ENCODE results near the gene EFNA3.

Gene EFNA3

GRCh38 chr1:155105604-155106011, 27.0 kb downstream of the EFNA3 start:
- Histone ChIP-seq H3K9me3 (ENCODE audit: control insufficient read depth, insufficient read depth, low read depth, low read length) (no peaks in the 10 kb centered on the region), H3K4me3 (ENCODE audit: low read depth, low read length) (no peak overlapping the region), H3K36me3 (ENCODE audit: control insufficient read depth in 2 of 2, insufficient read depth in 1 of 2, low read length in 2 of 2) (no peaks in the 10 kb centered on the region), H3K4me1 (ENCODE audit: control insufficient read depth, insufficient read depth, low read length) (0 out of 2 replicates have a peak, but pooled peaks cover 3% of the 10 kb centered on the region), H3K27ac (ENCODE audit: extremely low read depth, low read depth, low read length) (no peak overlapping the region)
- ChIA-PET POLR2A (no interaction called here), CTCF (interaction anchor here (0.9 to 2.2 kb wide), 3 partner anchors 14 to 67 kb away, joined by 5 to 8 read pairs (median 6); partner anchors contain the start of gene KRTCAP2)
- TF ChIP-seq ZNF585B (tag by site-specific recombination; IDR thresholded peaks at IDR 0.05) (no peak), ZNF785 (tag by site-specific recombination; IDR thresholded peaks at IDR 0.05) (no peak), ZNF394 (tag by site-specific recombination; IDR thresholded peaks at IDR 0.05; ENCODE audit: borderline replicate concordance) (no peak), ZNF571 (tag by site-specific recombination; IDR thresholded peaks at IDR 0.05) (no peak), ZNF146 (tag by site-specific recombination; IDR thresholded peaks at IDR 0.05) (no peak), ZNF639 (tag by site-specific recombination; IDR thresholded peaks at IDR 0.05) (no peak), PATZ1 (tag by site-specific recombination; IDR thresholded peaks at IDR 0.05) (no peak), ATF2 (tag by site-specific recombination; IDR thresholded peaks at IDR 0.05; ENCODE audit: low read depth) (no peak), ZNF549 (tag by site-specific recombination; IDR thresholded peaks at IDR 0.05) (no peak)

- POLR2A ChIA-PET: no interaction called here
- H3K4me1 ChIP-seq (ENCODE audit: control insufficient read depth, insufficient read depth, low read length): 0 out of 2 replicates have a peak, but pooled peaks cover 3% of the 10 kb centered on the region
- TF ChIP-seq ZNF366 (tag by site-specific recombination; conservative IDR thresholded peaks at IDR 0.05): no peak
- TF ChIP-seq ZNF624 (tag by site-specific recombination; IDR thresholded peaks at IDR 0.05): no peak
- no peak for TF ChIP-seq KLF9 (tag by site-specific recombination; IDR thresholded peaks at IDR 0.05; ENCODE audit: low read depth)
- no peak for TF ChIP-seq ZNF274 (IDR thresholded peaks at IDR 0.05; ENCODE audit: low read length)
- TF ChIP-seq ZNF274 (tag by site-specific recombination; IDR thresholded peaks at IDR 0.05; ENCODE audit: borderline replicate concordance): no peak
- TF ChIP-seq ZNF701 (tag by site-specific recombination; IDR thresholded peaks at IDR 0.05): no peak
- H3K27ac ChIP-seq (ENCODE audit: extremely low read depth, low read depth, low read length): no peak overlapping the region
- H3K4me3 ChIP-seq (ENCODE audit: low read depth, low read length): no peak overlapping the region
- CTCF ChIA-PET: interaction anchor here (0.9 to 2.2 kb wide), 6 partner anchors 8 to 144 kb away, joined by 3 to 10 read pairs (median 3); partner anchors contain the start of gene KRTCAP2
- no peaks in the 10 kb centered on the region for H3K9me3 ChIP-seq (ENCODE audit: control insufficient read depth, insufficient read depth, low read depth, low read length)
- no peaks in the 10 kb centered on the region for H3K36me3 ChIP-seq (ENCODE audit: control insufficient read depth in 2 of 2, insufficient read depth in 1 of 2, low read length in 2 of 2)
These were observed 28.2 kb downstream of the EFNA3 start for GRCh38 chr1:155106862-155107261.

GRCh38 chr1:155107309-155108264, 28.9 kb downstream of the EFNA3 start:
- Histone ChIP-seq H3K9me3 (ENCODE audit: control insufficient read depth, insufficient read depth, low read depth, low read length) (no peaks in the 10 kb centered on the region), H3K36me3 (ENCODE audit: control insufficient read depth in 2 of 2, insufficient read depth in 1 of 2, low read length in 2 of 2) (no peaks in the 10 kb centered on the region), H3K4me3 (ENCODE audit: low read depth, low read length) (no peak overlapping the region), H3K4me1 (ENCODE audit: control insufficient read depth, insufficient read depth, low read length) (no peaks in the 10 kb centered on the region), H3K27ac (ENCODE audit: extremely low read depth, low read depth, low read length) (no peak overlapping the region)
- ChIA-PET POLR2A (no interaction called here), CTCF (interaction anchor here (1.0 to 2.0 kb wide), 6 partner anchors 8 to 143 kb away, joined by 3 to 11 read pairs (median 4); partner anchors contain the start of gene KRTCAP2)
- TF ChIP-seq ZNF654 (tag by site-specific recombination; IDR thresholded peaks at IDR 0.05; ENCODE audit: low read depth) (no peak), ZNF350 (tag by site-specific recombination; IDR thresholded peaks at IDR 0.05) (no peak), TSHZ1 (tag by site-specific recombination; IDR thresholded peaks at IDR 0.05; ENCODE audit: borderline replicate concordance) (no peak)

Data from HEK293 (cell line).